Cardiac atrium fibroblast (primary cell): Measurements from ENCODE around the gene SKP2. TPM values are rescaled to one million over a fixed set of nuclear protein-coding genes. Genes with fewer than 3 reads are reported as not detected.

Experiments
- total RNA-seq: library from RNA; depleted of rRNA; stranded (reverse); fragments of >200 nt; gene quantifications from 2 replicates; pipeline ENCODE4 v1.2.3, GENCODE V29; 2015

The SKP2 gene
- 17.8 and 38.1 TPM in 2 replicates for total RNA-seq

DNA sequence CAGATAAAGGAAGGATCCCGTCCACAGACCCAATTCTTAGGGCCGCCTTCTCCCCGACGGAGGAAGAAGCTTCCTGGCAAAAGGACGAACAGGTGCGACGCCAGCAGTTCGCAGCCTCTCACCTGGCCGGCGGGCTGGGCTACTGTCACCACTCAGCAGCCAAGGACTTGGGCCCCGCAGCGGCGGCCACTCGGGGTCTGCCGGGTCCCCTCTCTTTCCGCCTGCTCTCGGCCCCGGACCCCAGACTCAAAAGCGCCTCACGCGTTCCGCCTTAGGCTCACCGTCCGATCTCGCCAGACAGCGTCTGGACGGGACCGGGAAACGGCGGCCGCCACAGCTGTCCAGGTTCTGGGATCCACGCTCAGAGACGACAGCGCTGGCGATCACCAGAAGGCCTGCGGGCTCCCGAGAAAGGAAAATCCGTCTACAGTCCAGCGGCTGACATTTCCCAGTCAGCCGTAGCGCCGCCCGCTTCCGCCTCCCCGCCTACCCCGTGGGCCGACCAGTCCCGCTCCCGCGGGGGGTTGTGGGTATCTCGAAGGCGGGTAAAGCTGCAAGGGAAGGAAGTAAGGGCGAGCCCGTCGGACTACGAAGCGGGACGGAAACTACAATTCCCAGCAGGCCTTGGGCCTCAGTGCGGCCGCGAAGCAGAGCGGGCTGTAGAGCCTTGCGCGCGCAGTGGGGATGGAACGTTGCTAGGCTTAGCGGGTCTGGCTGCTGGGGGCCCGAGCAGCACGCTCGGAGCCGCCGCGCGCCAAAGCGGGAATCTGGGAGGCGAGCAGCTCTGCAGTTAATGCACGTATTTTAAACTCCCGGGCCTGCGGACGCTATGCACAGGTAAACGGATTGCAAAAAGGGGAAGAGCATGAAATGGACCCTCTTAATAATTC, at the start of gene SKP2, which contains the start of gene LMBRD2:
SKP2 (plus strand) TSS at position 678 of the 890 bp plus-strand sequence; CDS start at position 830, 152 bp downstream.
LMBRD2 (minus strand) TSS at position 454 of the 890 bp plus-strand sequence. CDS start 8,538 bp downstream, outside the sequence.

Other genes with a start within 250 kb of the SKP2 start
- not detected in 2 replicates for gene CAPSL, start 213.5 kb upstream of the SKP2 start, total RNA-seq
- not detected in 2 replicates for gene UGT3A1, start 160.7 kb upstream of the SKP2 start, total RNA-seq
- not detected in 2 replicates for gene UGT3A2, start 85.2 kb upstream of the SKP2 start, total RNA-seq
- gene LMBRD2, start 224 bp upstream of the SKP2 start, total RNA-seq = 6.1 and 8.6 TPM in 2 replicates
- gene NADK2, start 89.8 kb downstream of the SKP2 start, total RNA-seq = 26.9 and 29.0 TPM in 2 replicates
- gene RANBP3L, start 149.8 kb downstream of the SKP2 start, total RNA-seq = not detected in 2 replicates